IMR-90 (cell line): ENCODE data around the gene DOC2B. TPM values are rescaled to one million over a fixed set of nuclear protein-coding genes. Genes with fewer than 3 reads are reported as not detected.

Experiments used
- ATAC-seq: fragments of 200-7000 bp; cut with Tn5 transposase; 2 replicates; pipeline ENCODE4 v1.9.1; 2020; ENCODE audit warnings: low read depth, mild to moderate bottlenecking, moderate library complexity
- BruUV-seq: library from RNA; stranded (reverse); fragments of 400-500 nt; replicated peaks from 2 replicates; lab custom pipeline; 2021; lab: Mats Ljungman, UMichigan
- CTCF ChIA-PET: fragments of 300-600 bp; formaldehyde crosslinking; extraction: SDS; loops from one replicate; lab custom pipeline; 2021; ENCODE audit warnings: antibody characterized with exemption; lab: Yijun Ruan, JAX
- POLR2A ChIA-PET: fragments of 300-600 bp; sonication (Branson Sonifier 250); formaldehyde crosslinking; loops from one replicate; lab custom pipeline; 2022; ENCODE audit warnings: antibody characterized with exemption; ENCODE audit not compliant: unreplicated experiment; lab: Charles Lee
- DNase-seq: peaks from one replicate; pipeline ENCODE4 v3.0.0; 2013
- H2AFZ ChIP-seq: replicated peaks from 2 replicates; pipeline ENCODE3; 2013; ENCODE audit warnings: low read length, mild to moderate bottlenecking; ENCODE audit not compliant: poor library complexity
- H2AK5ac ChIP-seq: 2 replicates; pipeline ENCODE4 v1.6.1; 2013; ENCODE audit warnings: low read depth, low read length, inconsistent platforms
- H2AK9ac ChIP-seq: replicated peaks from 2 replicates; pipeline ENCODE3; 2013; ENCODE audit warnings: mild to moderate bottlenecking, low read depth, low read length, moderate library complexity; ENCODE audit not compliant: poor library complexity
- H2BK120ac ChIP-seq: 2 replicates; pipeline ENCODE4 v1.6.1; 2013; ENCODE audit warnings: low read depth, low read length, inconsistent platforms
- H2BK15ac ChIP-seq: 3 replicates; pipeline ENCODE4 v1.6.1; 2013; ENCODE audit warnings: low read depth, low read length, inconsistent platforms
- H2BK20ac ChIP-seq: 2 replicates; pipeline ENCODE4 v1.6.1; 2013; ENCODE audit warnings: low read depth, mild to moderate bottlenecking, inconsistent platforms, low read length, moderate library complexity
- H2BK5ac ChIP-seq: 2 replicates; pipeline ENCODE4 v1.6.1; 2013; ENCODE audit warnings: mild to moderate bottlenecking, low read depth, low read length, inconsistent platforms; ENCODE audit not compliant: poor library complexity, severe bottlenecking
- H3K14ac ChIP-seq: replicated peaks from 2 replicates; pipeline ENCODE4 v1.6.1; 2013; ENCODE audit warnings: low read depth, low read length, inconsistent platforms
- H3K18ac ChIP-seq: 2 replicates; pipeline ENCODE4 v1.6.1; 2013; ENCODE audit warnings: low read depth, low read length, control low read depth
- H3K23ac ChIP-seq: 2 replicates; pipeline ENCODE4 v1.6.1; 2013; ENCODE audit warnings: low read depth, low read length, inconsistent platforms
- H3K27ac ChIP-seq: 2 replicates; pipeline ENCODE4 v1.5.1; 2013; ENCODE audit warnings: mild to moderate bottlenecking, control low read depth, low read length; ENCODE audit not compliant: insufficient read depth
- H3K27me3 ChIP-seq: 2 replicates; pipeline ENCODE4 v1.6.1; 2013; ENCODE audit warnings: low read length; ENCODE audit not compliant: control insufficient read depth, insufficient read depth
- H3K36me3 ChIP-seq: 2 replicates; pipeline ENCODE4 v1.6.1; 2013; ENCODE audit warnings: low read length, mixed read lengths; ENCODE audit not compliant: control insufficient read depth, insufficient read depth
- H3K4ac ChIP-seq: 2 replicates; pipeline ENCODE4 v1.6.1; 2013; ENCODE audit warnings: low read depth, low read length, inconsistent platforms
- H3K4me1 ChIP-seq: 2 replicates; pipeline ENCODE4 v1.6.1; 2013; ENCODE audit warnings: low read length, mixed read lengths; ENCODE audit not compliant: control insufficient read depth, insufficient read depth
- H3K4me2 ChIP-seq: 2 replicates; pipeline ENCODE4 v1.6.1; 2013; ENCODE audit warnings: low read depth, mild to moderate bottlenecking, control low read depth, low read length, moderate library complexity
- H3K4me3 ChIP-seq: 2 replicates; pipeline ENCODE4 v1.5.1; 2013; ENCODE audit warnings: low read depth, mild to moderate bottlenecking, control low read depth, low read length, moderate library complexity; ENCODE audit not compliant: insufficient read depth
- H3K56ac ChIP-seq: 2 replicates; pipeline ENCODE4 v1.6.1; 2013; ENCODE audit warnings: low read length, inconsistent platforms; ENCODE audit not compliant: insufficient read depth; ENCODE audit errors: extremely low read depth
- H3K79me1 ChIP-seq, 2 experiments: 2 replicates each; pipeline ENCODE4 v1.6.1; 2013; ENCODE audit warnings: low read length in 2 of 2, inconsistent platforms in 1 of 2, low read depth in 1 of 2
- H3K9ac ChIP-seq: 2 replicates; pipeline ENCODE4 v1.6.1; 2013; ENCODE audit warnings: low read depth, low read length, control low read depth
- H3K9me1 ChIP-seq: 2 replicates; pipeline ENCODE4 v1.6.1; 2013; ENCODE audit warnings: low read length, inconsistent platforms; ENCODE audit not compliant: insufficient read depth
- H3K9me3 ChIP-seq: 2 replicates; pipeline ENCODE4 v1.6.1; 2013; ENCODE audit warnings: low read length; ENCODE audit not compliant: control insufficient read depth, insufficient read depth
- H4K20me1 ChIP-seq: 2 replicates; pipeline ENCODE4 v1.6.1; 2013; ENCODE audit warnings: low read length, inconsistent platforms; ENCODE audit not compliant: insufficient read depth
- H4K5ac ChIP-seq: 2 replicates; pipeline ENCODE4 v1.6.1; 2013; ENCODE audit warnings: mild to moderate bottlenecking, low read depth, low read length, control low read depth
- H4K8ac ChIP-seq, 2 experiments: 2 replicates each; pipeline ENCODE4 v1.6.1; 2013; ENCODE audit warnings: low read depth in 2 of 2, low read length in 2 of 2, control low read depth in 1 of 2, inconsistent platforms in 1 of 2
- H4K91ac ChIP-seq: 2 replicates; pipeline ENCODE4 v1.6.1; 2013; ENCODE audit warnings: low read depth, low read length, inconsistent platforms; ENCODE audit not compliant: insufficient read depth
- FOS ChIP-seq: fragments of 150-350 bp; IDR thresholded peaks from 2 replicates; pipeline ENCODE4 v1.6.1; 2016; ENCODE audit warnings: low read depth, low read length
- MAZ ChIP-seq: IDR thresholded peaks from 2 replicates; pipeline ENCODE4 v1.6.1; 2012; ENCODE audit warnings: low read depth, mild to moderate bottlenecking, low read length, improper control_type of control experiment, moderate library complexity, borderline replicate concordance
- POLR2A ChIP-seq: IDR thresholded peaks from 2 replicates; pipeline ENCODE4 v1.6.1; 2012; ENCODE audit warnings: mild to moderate bottlenecking, low read depth, low read length
- RFX5 ChIP-seq: IDR thresholded peaks from 2 replicates; pipeline ENCODE4 v1.8.0; 2012; ENCODE audit warnings: low read depth, mild to moderate bottlenecking, low read length, moderate library complexity
- SMC3 ChIP-seq: fragments of 150-350 bp; IDR thresholded peaks from 2 replicates; pipeline ENCODE4 v1.6.1; 2016; ENCODE audit warnings: low read depth, mild to moderate bottlenecking, antibody characterized with exemption, low read length, moderate library complexity
- WGBS, 2 experiments: methylation state at CpG; one replicate each; pipeline versions ENCODE4 v1.1.5 to v1.1.7; 2013; ENCODE audit warnings: missing lambda C conversion rate in 2 of 2; ENCODE audit not compliant: insufficient read length in 1 of 2; ENCODE audit errors: extremely low coverage in 2 of 2; 5-methylcytosine and 5-hydroxymethylcytosine counted together
- dilution Hi-C: fragments of 300-500 bp; cut with HindIII; formaldehyde crosslinking; loops from one replicate; pipeline ENCODE4 v1.14.3; 2018; ENCODE audit warnings: low sequenced_read_pairs; ENCODE audit not compliant: unreplicated experiment
- in situ Hi-C: fragments of 300-500 bp; cut with MboI; formaldehyde crosslinking; loops from 3 replicates; pipeline ENCODE4 v1.14.3; 2019; ENCODE audit warnings: low sequenced_read_pairs, inconsistent platforms, mixed read lengths
- intact Hi-C: fragments of 100-400 bp; cut with micrococcal nuclease; formaldehyde crosslinking; loops from 2 replicates; pipeline ENCODE4 v1.10.0; 2022
- polyA plus RNA-seq, 3 experiments: library from polyadenylated mRNA; depleted of rRNA; stranded (reverse); fragments of >200 nt; gene quantifications; 2 replicates each; pipeline ENCODE4 v1.2.3, GENCODE V29; 2012; ENCODE audit warnings: low replicate concordance in 1 of 3
- total RNA-seq: library from RNA; depleted of rRNA; stranded (reverse); fragments of >200 nt; gene quantifications from 2 replicates; pipeline ENCODE4 v1.2.3, GENCODE V29; 2012

The DOC2B gene
- total and polyA plus RNA-seq, 2 of the 4 experiments (the other 2 are of a cell fraction) = not detected

GRCh38 chr17:218432-219110 is 37.1 kb upstream of the DOC2B start:
- intact Hi-C loops = no loop called here
- Histone ChIP-seq H3K9ac (no peak overlapping the region), H3K4me3 (no peak overlapping the region)

More at GRCh38 chr17:218432-219110, 37.1 kb upstream of the DOC2B start:
- no peak overlapping the region for H2BK15ac ChIP-seq
- no peak for ATAC-seq
- no peak overlapping the region for H2BK5ac ChIP-seq
- H2AFZ ChIP-seq = no peak overlapping the region
- H3K9me1 ChIP-seq = no peaks in the 10 kb centered on the region
- no peak overlapping the region for H3K4ac ChIP-seq
- H3K56ac ChIP-seq = no peak overlapping the region
- H4K91ac ChIP-seq = no peak overlapping the region
- H4K5ac ChIP-seq = no peak overlapping the region
- CTCF ChIA-PET = no interaction called here
- in situ Hi-C loops (no loop called here), dilution Hi-C loops (no loop called here)
- POLR2A ChIA-PET = no interaction called here
- no peak overlapping the region for H2BK20ac ChIP-seq
- no peak overlapping the region for H2BK120ac ChIP-seq
- H4K8ac ChIP-seq = no peak overlapping the region
- TF ChIP-seq POLR2A (no peak), RFX5 (no peak), FOS (no peak), SMC3 (no peak), MAZ (no peak)
- H3K36me3 ChIP-seq = no peaks in the 10 kb centered on the region
- H2AK9ac ChIP-seq = no peak overlapping the region
- DNase-seq = no peak
- no peak overlapping the region for H2AK5ac ChIP-seq
- no peak overlapping the region for H3K4me2 ChIP-seq
- BruUV-seq = no TSS peak
- no peak overlapping the region for H3K23ac ChIP-seq
- no peaks in the 10 kb centered on the region for H4K20me1 ChIP-seq
- H3K79me1 ChIP-seq = no peaks in the 10 kb centered on the region
- no peak overlapping the region for H3K14ac ChIP-seq
- H3K27ac ChIP-seq = no peak overlapping the region
- no peak overlapping the region for H3K18ac ChIP-seq
- H3K4me1 ChIP-seq = no peaks in the 10 kb centered on the region
- H3K27me3 ChIP-seq = no peaks in the 10 kb centered on the region; the same call in 1 of the 2 replicates
- WGBS, 2 experiments = no CpG with 5 or more reads among the region's 8 CpGs
- no peaks in the 10 kb centered on the region for H3K9me3 ChIP-seq
